NCI-H2107 treated with DMSO at 0.1 percent for 48 hours (cell line): Measurements from ENCODE around the gene SH3YL1.
"Not testable (repeated sequence)": the region's sequence is repeated elsewhere in the genome, so short reads cannot be mapped to it uniquely, and the experiment has no call there.

Experiments
- DNase-seq: peaks from one replicate; lab custom pipeline; 2025; ENCODE audit not compliant: unreplicated experiment; lab: John Stamatoyannopoulos, UW

SH3YL1 gene

GRCh38 chr2:184695-185094 is 79.1 kb downstream of the SH3YL1 start:
- no peak for DNase-seq

DNA sequence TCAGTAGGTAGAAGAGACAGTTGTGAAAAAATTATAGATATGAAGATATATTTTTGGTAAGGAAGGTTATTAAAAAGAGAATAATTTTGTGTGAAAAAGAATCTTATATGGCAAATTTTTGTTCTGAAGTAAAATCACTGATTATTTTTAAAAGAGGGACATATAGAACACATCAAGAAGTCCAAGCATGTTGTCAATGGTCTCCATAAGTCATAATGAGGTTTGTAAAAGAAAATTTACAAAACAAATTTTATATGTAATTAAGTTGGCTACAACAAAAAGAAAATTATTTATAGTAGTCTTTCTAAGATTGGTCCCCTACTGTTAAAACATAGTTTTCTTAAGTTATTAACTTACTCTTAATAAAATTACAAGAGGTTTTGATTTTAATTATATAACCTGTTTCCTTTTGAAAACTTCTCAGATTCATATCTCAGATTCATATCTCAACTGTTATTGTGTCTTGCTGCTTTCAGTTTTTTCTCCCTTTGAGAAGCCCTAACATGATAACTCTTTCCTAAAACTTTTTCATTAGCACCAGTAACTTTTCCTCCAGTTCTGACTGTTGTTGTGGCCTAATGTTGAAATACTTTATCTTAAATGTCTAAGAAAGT is 81.2 kb downstream of the SH3YL1 start:
- no peak for DNase-seq

- no peak for DNase-seq
Observed at GRCh38 chr2:180311-180710, 83.5 kb downstream of the SH3YL1 start.

DNA sequence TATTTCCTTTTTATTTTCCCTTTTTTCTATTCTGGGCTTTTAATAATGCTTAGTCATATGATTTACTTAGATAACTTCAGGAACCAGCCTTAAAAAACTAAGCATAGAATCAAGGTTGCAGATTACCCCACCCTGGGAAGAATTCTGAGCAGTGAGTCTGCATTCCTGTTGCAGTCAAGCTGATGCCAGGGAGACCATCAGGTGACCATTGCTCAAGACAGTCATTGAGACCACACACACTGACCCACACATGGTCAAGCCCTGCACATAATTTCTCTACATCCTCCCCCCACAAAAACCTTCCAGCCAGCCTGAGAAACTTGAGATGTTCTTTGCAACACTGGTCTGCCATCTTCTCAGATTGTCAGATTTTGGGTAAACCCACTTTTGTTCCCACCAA is 83.9 kb downstream of the SH3YL1 start:
- no peak for DNase-seq

- DNase-seq: no peak
Observed at GRCh38 chr2:177733-178132, 86.1 kb downstream of the SH3YL1 start.

GRCh38 chr2:176917-177316 is 86.9 kb downstream of the SH3YL1 start:
- no peak for DNase-seq

- DNase-seq: no peak
Observed at GRCh38 chr2:175880-176820, 87.7 kb downstream of the SH3YL1 start.

- no peak for DNase-seq
Observed at GRCh38 chr2:175161-175786, 88.6 kb downstream of the SH3YL1 start.

DNA sequence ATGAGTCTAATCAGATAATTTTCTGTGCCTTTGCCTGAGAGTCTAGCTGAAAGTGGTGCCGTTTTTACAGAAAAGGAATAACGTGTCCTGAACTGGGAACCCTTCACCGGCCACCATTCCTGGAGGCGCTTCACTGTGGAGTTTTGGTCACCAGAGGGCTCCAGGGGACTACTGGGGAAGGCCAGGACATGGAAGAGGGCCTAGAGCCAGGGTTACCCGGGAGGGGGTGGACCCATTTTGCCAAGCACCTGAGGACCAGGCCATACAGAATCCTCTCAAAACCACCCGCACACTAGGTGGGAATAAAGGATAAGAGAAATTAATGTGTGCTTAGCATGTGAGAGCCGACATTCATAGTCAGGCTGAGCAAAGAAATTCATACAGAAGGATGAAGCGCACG is 91.7 kb downstream of the SH3YL1 start:
- DNase-seq: not testable (repeated sequence)

GRCh38 chr2:169741-170140 is 94.1 kb downstream of the SH3YL1 start:
- DNase-seq: no peak
